ENCODE data around the gene EFNA1. TPM values are rescaled to one million over a fixed set of nuclear protein-coding genes. Genes with fewer than 3 reads are reported as not detected.

Gene EFNA1
- total and polyA plus RNA-seq, 10 donors, result 3.7 to 19.4 (median 9.1) TPM

DNA sequence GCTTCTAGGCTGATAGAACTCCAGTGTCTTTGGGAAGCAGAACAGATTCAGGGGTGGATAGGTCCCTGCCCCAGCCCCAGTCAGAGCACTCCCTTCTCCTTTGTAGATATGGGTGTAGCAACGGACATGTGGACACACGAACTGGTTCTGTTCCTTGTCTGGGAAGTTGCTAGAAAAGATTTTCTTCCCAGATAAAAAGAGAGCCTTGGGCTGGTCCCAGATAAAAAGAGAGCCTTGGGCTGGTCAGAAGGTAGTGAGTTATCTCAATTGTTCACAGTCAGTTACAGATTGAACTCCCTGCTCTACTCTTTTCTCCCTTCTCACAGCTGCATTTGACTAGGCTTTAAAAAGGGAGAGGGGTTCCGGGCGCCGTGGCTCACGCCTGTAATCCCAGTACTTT lies 7.4 kb upstream of the EFNA1 start:
- Histone ChIP-seq H3K9me3 (no peaks in the 10 kb centered on the region), H3K36me3 (no peaks in the 10 kb centered on the region), H3K4me3 (no peak overlapping the region), H3K4me1 (no peaks in the 10 kb centered on the region), H3K27ac (no peak overlapping the region), H3K27me3 (replicated peaks in 1 of 7) (peaks cover 0 to 20% (median 0%) of the 10 kb centered on the region in 7 donors)
- intact Hi-C loops (cut with DNase I; ENCODE audit: low total_unique reads), result no loop called here
- TF ChIP-seq, protein P1, sequence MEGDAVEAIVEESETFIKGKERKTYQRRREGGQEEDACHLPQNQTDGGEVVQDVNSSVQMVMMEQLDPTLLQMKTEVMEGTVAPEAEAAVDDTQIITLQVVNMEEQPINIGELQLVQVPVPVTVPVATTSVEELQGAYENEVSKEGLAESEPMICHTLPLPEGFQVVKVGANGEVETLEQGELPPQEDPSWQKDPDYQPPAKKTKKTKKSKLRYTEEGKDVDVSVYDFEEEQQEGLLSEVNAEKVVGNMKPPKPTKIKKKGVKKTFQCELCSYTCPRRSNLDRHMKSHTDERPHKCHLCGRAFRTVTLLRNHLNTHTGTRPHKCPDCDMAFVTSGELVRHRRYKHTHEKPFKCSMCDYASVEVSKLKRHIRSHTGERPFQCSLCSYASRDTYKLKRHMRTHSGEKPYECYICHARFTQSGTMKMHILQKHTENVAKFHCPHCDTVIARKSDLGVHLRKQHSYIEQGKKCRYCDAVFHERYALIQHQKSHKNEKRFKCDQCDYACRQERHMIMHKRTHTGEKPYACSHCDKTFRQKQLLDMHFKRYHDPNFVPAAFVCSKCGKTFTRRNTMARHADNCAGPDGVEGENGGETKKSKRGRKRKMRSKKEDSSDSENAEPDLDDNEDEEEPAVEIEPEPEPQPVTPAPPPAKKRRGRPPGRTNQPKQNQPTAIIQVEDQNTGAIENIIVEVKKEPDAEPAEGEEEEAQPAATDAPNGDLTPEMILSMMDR (IDR thresholded peaks at IDR 0.05 in 8 of 11, conservative IDR thresholded peaks at IDR 0.05 in 3 of 11), result no peak
- TF ChIP-seq POLR2AphosphoS5 (IDR thresholded peaks at IDR 0.05) (no peak), POLR2A (IDR thresholded peaks at IDR 0.05) (no peak)
- 69 to 79% (median 74%) methylated on average over 6 of the region's 6 CpGs for WGBS, 5 donors
- no peak for DNase-seq

DNA sequence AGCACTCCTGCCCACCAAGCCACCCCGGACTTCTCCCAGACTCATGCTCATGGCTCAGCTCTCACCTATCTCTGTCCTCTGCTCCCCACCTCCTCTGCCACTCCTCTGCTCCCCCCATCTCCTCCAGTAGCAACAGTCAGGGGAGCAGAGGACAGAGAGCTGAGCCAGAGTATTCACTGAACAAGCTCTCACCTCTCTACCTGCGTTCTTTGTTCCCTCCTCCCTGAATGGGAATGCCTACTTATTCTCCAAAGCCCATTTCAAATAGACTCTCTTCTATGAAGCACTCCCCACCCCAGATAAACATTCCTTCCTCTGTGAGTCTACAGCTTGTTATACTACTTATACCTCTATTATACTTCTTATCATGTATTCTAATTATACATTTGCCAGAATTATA lies 6.4 kb upstream of the EFNA1 start:
- WGBS, 5 donors, result 84 to 98% (median 91%) methylated on average over 2 of the region's 2 CpGs
- Histone ChIP-seq H3K9me3 (no peaks in the 10 kb centered on the region), H3K27ac (no peak overlapping the region), H3K36me3 (no peaks in the 10 kb centered on the region), H3K4me3 (no peak overlapping the region), H3K4me1 (peaks cover 2 to 7% (median 5%) of the 10 kb centered on the region in 6 donors), H3K27me3 (replicated peaks in 1 of 7) (peaks cover 0 to 30% (median 5%) of the 10 kb centered on the region in 7 donors)
- TF ChIP-seq, protein P1 (IDR thresholded peaks at IDR 0.05 in 8 of 11, conservative IDR thresholded peaks at IDR 0.05 in 3 of 11), result no peak
- no peak for TF ChIP-seq POLR2A (IDR thresholded peaks at IDR 0.05)
- no peak for DNase-seq
- intact Hi-C loops (cut with DNase I; ENCODE audit: low total_unique reads), result no loop called here

DNA sequence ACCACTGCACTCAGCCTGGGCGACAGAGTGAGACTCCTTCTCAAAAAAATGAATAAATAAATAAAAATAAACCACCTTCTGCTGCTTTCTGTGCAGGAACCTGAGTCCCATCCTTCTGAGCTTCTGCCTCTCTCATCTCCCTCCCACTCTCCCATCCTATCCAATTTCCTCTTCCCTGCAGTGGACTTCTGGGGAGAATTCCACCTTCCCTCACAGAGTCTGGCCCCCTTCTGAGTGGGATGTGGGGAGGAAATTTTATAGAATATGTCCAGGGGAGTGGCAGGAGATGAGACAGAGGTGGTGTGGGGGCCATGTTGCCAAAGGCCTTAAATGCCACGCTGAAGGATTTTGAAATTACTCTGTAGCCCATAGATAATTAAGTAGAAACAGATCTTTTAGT lies 5.4 kb upstream of the EFNA1 start:
- peaks cover 12 to 17% (median 15%) of the 10 kb centered on the region in 6 donors for H3K4me1 ChIP-seq
- TF ChIP-seq, protein P1 (IDR thresholded peaks at IDR 0.05 in 8 of 11, conservative IDR thresholded peaks at IDR 0.05 in 3 of 11), result no peak
- no peak for TF ChIP-seq POLR2A (IDR thresholded peaks at IDR 0.05)
- intact Hi-C loops (cut with DNase I; ENCODE audit: low total_unique reads), result no loop called here
- no peak overlapping the region for H3K4me3 ChIP-seq
- no peaks in the 10 kb centered on the region for H3K36me3 ChIP-seq
- H3K9me3 ChIP-seq, result no peaks in the 10 kb centered on the region
- no peak overlapping the region for H3K27ac ChIP-seq
- DNase-seq, result no peak
- H3K27me3 ChIP-seq (replicated peaks in 1 of 7), result peaks cover 0 to 36% (median 16%) of the 10 kb centered on the region in 7 donors
- 66 to 95% (median 76%) methylated on average over 2 of the region's 2 CpGs for WGBS, 5 donors

- WGBS, 5 donors, result 77 to 87% (median 81%) methylated on average over 4 of the region's 4 CpGs
- H3K27ac ChIP-seq, result no peak overlapping the region
- TF ChIP-seq, protein P1 (IDR thresholded peaks at IDR 0.05 in 8 of 11, conservative IDR thresholded peaks at IDR 0.05 in 3 of 11), result no peak
- TF ChIP-seq POLR2A (IDR thresholded peaks at IDR 0.05), result no peak
- no peak for TF ChIP-seq POLR2AphosphoS5 (IDR thresholded peaks at IDR 0.05)
- intact Hi-C loops (cut with DNase I; ENCODE audit: low total_unique reads), result no loop called here
- H3K27me3 ChIP-seq (replicated peaks in 1 of 7), result peaks cover 0 to 47% (median 31%) of the 10 kb centered on the region in 7 donors
- H3K9me3 ChIP-seq, result no peaks in the 10 kb centered on the region
- no peak overlapping the region for H3K4me3 ChIP-seq
- DNase-seq, result no peak
- no peaks in the 10 kb centered on the region for H3K36me3 ChIP-seq
- H3K4me1 ChIP-seq, result peaks cover 23 to 32% (median 30%) of the 10 kb centered on the region in 6 donors
These were observed 3.9 kb upstream of the EFNA1 start for GRCh38 chr1:155123801-155124200.
